ENCODE results near the gene C5orf52.
"Not testable (repeated sequence)": the region's sequence is repeated elsewhere in the genome, so short reads cannot be mapped to it uniquely, and the experiment has no call there.

C5orf52 gene

DNA sequence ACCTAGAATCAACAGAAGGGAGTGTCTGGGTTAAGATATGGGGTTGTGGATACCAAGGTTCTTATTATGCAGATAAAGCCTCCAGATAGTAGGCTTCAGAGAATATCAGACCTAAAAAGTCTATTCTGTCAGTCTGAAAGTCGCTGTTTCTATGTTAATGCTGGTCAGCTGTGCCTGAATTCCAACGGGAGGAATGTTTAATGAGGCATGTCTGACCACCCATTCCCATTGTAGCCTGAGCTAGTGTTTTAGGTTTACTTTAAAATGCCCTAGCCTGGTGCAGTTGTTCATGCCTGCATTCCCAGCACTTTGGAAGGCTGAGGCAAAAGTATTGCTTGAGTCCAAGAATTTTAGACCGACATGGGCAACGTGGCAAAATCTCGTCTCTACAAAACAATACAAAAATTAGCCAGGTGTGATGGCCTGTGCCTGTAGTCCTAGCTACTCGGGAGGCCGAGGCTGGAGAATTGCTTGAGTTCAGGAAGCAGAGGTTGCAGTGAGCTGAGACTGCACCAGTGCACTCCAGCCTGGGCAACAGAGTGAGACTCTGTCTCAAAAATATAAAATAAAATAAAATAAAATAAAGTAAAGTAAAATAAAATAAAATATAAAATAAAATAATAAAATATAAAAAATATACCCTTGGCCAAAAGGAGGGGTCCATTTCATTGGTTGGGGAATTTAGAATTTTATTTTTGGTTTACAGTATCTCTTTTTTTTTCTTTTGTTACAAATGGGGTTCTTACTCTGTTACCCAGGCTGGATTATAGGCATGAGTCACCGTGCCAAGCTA, 11.3 kb upstream of the C5orf52 start:
- no peak for DNase-seq
- Mint-ChIP-seq H3K27ac (no peak overlapping the region), H3K27me3 (no peaks in the 10 kb centered on the region), H3K4me1 (peaks cover 9% of the 10 kb centered on the region in 2 donors), H3K4me3 (no peak overlapping the region), H3K9me3 (peaks cover 8 to 11% of the 10 kb centered on the region in 2 donors), H3K36me3 (peaks cover 17 to 19% of the 10 kb centered on the region in 2 donors)
- no peak for ATAC-seq (replicated peaks)

- peaks cover 0 to 5% of the 10 kb centered on the region in 2 donors for H3K9me3 Mint-ChIP-seq
- no peak overlapping the region for H3K4me3 Mint-ChIP-seq
- H3K36me3 Mint-ChIP-seq: no peaks in the 10 kb centered on the region
- no peaks in the 10 kb centered on the region for H3K27me3 Mint-ChIP-seq
- ATAC-seq (replicated peaks) (no peak), DNase-seq (no peak)
- no peak overlapping the region for H3K27ac Mint-ChIP-seq
- peaks cover 27% of the 10 kb centered on the region in 2 donors for H3K4me1 Mint-ChIP-seq
These were observed 5.8 kb upstream of the C5orf52 start for GRCh38 chr5:157665467-157666070.

DNA sequence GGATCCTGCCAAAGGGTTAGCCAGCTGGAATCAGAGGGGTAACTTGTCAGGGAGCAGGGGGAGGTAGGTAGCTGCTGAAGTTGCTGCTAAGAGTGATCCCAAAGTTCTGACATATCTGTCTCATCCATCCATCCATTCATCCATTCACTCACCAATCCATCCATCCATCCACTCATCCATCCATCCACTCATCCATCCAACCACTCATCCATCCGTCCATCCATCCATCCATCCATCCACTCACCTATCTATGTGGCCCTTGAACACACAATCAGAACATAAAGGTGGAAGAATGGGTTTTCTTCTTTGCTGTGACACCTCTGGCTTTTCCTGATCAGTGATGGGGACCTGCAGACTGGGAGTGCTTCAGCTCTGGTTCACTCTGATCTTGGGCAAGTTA, 3.0 kb upstream of the C5orf52 start:
- H3K4me3 Mint-ChIP-seq: no peak overlapping the region
- H3K27ac Mint-ChIP-seq: peak overlapping the region; percentile 78
- peaks cover 34 to 35% of the 10 kb centered on the region in 2 donors for H3K4me1 Mint-ChIP-seq
- peaks cover 4 to 8% of the 10 kb centered on the region in 2 donors for H3K27me3 Mint-ChIP-seq
- ATAC-seq (replicated peaks): no peak
- H3K36me3 Mint-ChIP-seq: no peaks in the 10 kb centered on the region
- H3K9me3 Mint-ChIP-seq: peaks cover 0 to 5% of the 10 kb centered on the region in 2 donors
- no peak for DNase-seq

- Mint-ChIP-seq H3K9me3 (peaks cover 0 to 2% of the 10 kb centered on the region in 2 donors), H3K27ac (no peak overlapping the region), H3K36me3 (no peaks in the 10 kb centered on the region), H3K4me1 (peaks cover 32 to 34% of the 10 kb centered on the region in 2 donors), H3K4me3 (peak overlapping the region; percentile 95 to 98), H3K27me3 (peaks cover 4 to 8% of the 10 kb centered on the region in 2 donors)
- DNase-seq (no peak), ATAC-seq (replicated peaks) (no peak)
These were observed 1.6 kb upstream of the C5orf52 start for GRCh38 chr5:157669701-157670097.

GRCh38 chr5:157671592-157672330, 428 bp downstream of the C5orf52 start:
- ATAC-seq (replicated peaks) (peak in 1 of 2 donors; percentile 8), DNase-seq (no peak)
- H3K27me3 Mint-ChIP-seq: peaks cover 4 to 8% of the 10 kb centered on the region in 2 donors
- H3K4me1 Mint-ChIP-seq: peaks cover 32 to 34% of the 10 kb centered on the region in 2 donors
- H3K27ac Mint-ChIP-seq: peak overlapping the region; percentile 96
- no peaks in the 10 kb centered on the region for H3K9me3 Mint-ChIP-seq
- H3K4me3 Mint-ChIP-seq: peak overlapping the region; percentile 95 to 98
- H3K36me3 Mint-ChIP-seq: no peaks in the 10 kb centered on the region

DNA sequence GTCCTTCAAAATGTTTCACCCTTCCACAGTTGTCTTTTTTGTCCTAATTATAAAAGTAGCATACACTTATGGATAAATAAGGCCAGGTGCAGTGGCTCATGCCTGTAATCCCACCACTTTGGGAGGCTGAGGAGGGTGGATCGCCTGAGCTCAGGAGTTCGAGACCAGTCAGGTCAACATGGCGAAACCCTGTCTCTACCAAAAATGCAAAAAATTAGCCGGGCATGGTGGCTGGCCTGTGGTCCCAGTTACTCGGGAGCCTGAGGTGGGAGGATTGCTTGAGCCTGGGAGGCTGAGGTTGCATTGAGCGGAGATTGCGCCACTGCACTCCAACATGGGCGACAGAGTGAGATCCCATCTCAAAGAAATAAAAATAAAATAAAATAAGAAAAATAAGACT, 1.6 kb downstream of the C5orf52 start:
- Mint-ChIP-seq H3K27me3 (peaks cover 4 to 8% of the 10 kb centered on the region in 2 donors), H3K9me3 (no peaks in the 10 kb centered on the region), H3K36me3 (no peaks in the 10 kb centered on the region), H3K4me3 (no peak overlapping the region), H3K4me1 (peaks cover 32 to 34% of the 10 kb centered on the region in 2 donors), H3K27ac (no peak overlapping the region)
- ATAC-seq (replicated peaks) (no peak), DNase-seq (no peak)

- not testable (repeated sequence) for DNase-seq
These were observed 3.0 kb downstream of the C5orf52 start for GRCh38 chr5:157674351-157674750.

GRCh38 chr5:157677931-157678330, 6.6 kb downstream of the C5orf52 start:
- Mint-ChIP-seq H3K4me3 (no peak overlapping the region), H3K4me1 (no peaks in the 10 kb centered on the region), H3K9me3 (no peaks in the 10 kb centered on the region), H3K27ac (no peak overlapping the region), H3K27me3 (no peaks in the 10 kb centered on the region), H3K36me3 (no peaks in the 10 kb centered on the region)
- ATAC-seq (replicated peaks) (no peak), DNase-seq (no peak)

More at GRCh38 chr5:157674351-157674750, 3.0 kb downstream of the C5orf52 start:
- H3K9me3 Mint-ChIP-seq; H3K27me3 Mint-ChIP-seq; ATAC-seq (replicated peaks); H3K36me3 Mint-ChIP-seq; H3K4me3 Mint-ChIP-seq: not testable (repeated sequence)
- peaks cover 23 to 27% of the 10 kb centered on the region in 2 donors for H3K4me1 Mint-ChIP-seq
- peak overlapping the region; percentile 4 for H3K27ac Mint-ChIP-seq

- Mint-ChIP-seq H3K9me3 (no peaks in the 10 kb centered on the region), H3K4me3 (no peak overlapping the region), H3K4me1 (no peaks in the 10 kb centered on the region), H3K27me3 (no peaks in the 10 kb centered on the region), H3K36me3 (no peaks in the 10 kb centered on the region), H3K27ac (no peak overlapping the region)
- ATAC-seq (replicated peaks) (no peak), DNase-seq (no peak)
These were observed 8.5 kb downstream of the C5orf52 start for GRCh38 chr5:157679801-157680200.

- DNase-seq: no peak
- H3K36me3 Mint-ChIP-seq: no peaks in the 10 kb centered on the region
- H3K27ac Mint-ChIP-seq: no peak overlapping the region
- no peak for ATAC-seq (replicated peaks)
- no peaks in the 10 kb centered on the region for H3K4me1 Mint-ChIP-seq
- H3K4me3 Mint-ChIP-seq: no peak overlapping the region
- H3K27me3 Mint-ChIP-seq: no peaks in the 10 kb centered on the region
- no peaks in the 10 kb centered on the region for H3K9me3 Mint-ChIP-seq
These were observed 8.9 kb downstream of the C5orf52 start for GRCh38 chr5:157680239-157680638.

DNA sequence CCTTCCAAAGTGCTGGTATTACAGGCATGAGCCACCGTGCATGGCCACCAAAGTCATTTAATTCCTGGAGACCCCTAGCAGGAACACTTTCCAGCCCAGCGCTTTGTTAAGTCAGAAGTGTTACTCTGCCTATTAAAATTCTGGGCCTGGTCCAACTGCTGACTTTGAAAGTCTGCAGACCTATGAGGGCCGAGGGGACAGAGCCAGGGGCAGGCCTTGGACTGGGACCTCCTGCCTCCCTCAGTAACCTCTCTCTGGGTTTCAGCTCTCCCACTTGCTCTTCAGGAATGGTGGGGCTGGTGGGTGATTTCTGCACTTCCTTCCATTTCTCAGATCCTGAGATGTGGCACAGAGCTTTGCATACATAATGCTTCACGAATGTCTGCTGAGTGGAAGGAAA, 9.7 kb downstream of the C5orf52 start:
- Mint-ChIP-seq H3K27me3 (no peaks in the 10 kb centered on the region), H3K27ac (no peak overlapping the region), H3K36me3 (no peaks in the 10 kb centered on the region), H3K4me1 (no peaks in the 10 kb centered on the region), H3K9me3 (no peaks in the 10 kb centered on the region), H3K4me3 (no peak overlapping the region)
- DNase-seq (no peak), ATAC-seq (replicated peaks) (no peak)

GRCh38 chr5:157682257-157682656, 10.9 kb downstream of the C5orf52 start:
- ATAC-seq (replicated peaks) (no peak), DNase-seq (no peak)
- Mint-ChIP-seq H3K27ac (no peak overlapping the region), H3K27me3 (no peaks in the 10 kb centered on the region), H3K36me3 (no peaks in the 10 kb centered on the region), H3K4me1 (no peaks in the 10 kb centered on the region), H3K9me3 (no peaks in the 10 kb centered on the region), H3K4me3 (no peak overlapping the region)

DNA sequence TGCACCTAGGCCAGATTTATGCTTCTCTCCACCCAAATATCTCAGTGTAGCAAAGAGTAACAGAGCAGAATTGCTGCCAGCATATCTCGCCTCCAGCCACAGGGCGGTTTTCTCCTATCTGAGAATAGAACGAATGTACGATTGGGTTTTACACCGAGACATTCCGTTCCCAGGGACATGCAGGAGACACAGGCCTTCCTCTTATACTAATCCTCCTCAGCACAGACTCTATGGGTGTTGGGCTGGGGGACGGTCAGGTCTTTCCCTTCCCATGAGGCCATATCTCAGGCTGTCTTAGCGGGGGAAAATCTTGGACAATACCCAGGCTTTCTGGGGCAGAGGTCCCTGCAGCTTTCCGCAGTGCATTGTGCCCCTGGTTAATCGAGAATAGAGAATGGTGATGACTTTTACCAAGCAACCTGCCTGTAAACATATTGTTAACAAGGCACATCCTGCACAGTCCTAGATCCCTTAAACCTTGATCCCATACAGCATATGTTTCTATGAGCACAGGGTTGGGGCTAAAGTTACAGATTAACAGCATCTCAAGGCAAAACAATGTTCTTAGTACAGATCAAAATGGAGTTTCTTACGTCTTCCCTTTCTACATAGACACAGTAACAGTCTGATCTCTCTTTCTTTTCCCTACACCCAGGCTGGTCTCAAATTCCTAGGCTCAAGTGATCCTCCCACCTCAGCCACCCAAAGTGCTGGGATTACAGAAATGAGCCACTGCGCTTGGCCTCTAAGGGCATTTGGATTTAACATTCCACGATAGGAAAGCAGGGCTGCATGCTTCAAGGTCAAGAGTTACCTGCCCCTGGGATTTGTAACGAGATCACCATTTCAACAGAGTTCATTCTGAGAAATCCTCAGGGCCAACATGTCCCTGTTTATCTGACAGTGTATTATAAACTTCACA, 15.2 kb downstream of the C5orf52 start:
- not testable (repeated sequence) for H3K4me1 Mint-ChIP-seq; ATAC-seq (replicated peaks); H3K27ac Mint-ChIP-seq; H3K9me3 Mint-ChIP-seq; H3K36me3 Mint-ChIP-seq; H3K4me3 Mint-ChIP-seq; DNase-seq; H3K27me3 Mint-ChIP-seq

- DNase-seq (no peak), ATAC-seq (replicated peaks) (no peak)
- Mint-ChIP-seq H3K27me3 (no peaks in the 10 kb centered on the region), H3K9me3 (peaks cover 0 to 5% of the 10 kb centered on the region in 2 donors), H3K4me3 (no peak overlapping the region), H3K4me1 (peaks cover 2 to 4% of the 10 kb centered on the region in 2 donors), H3K36me3 (peaks cover 7 to 8% of the 10 kb centered on the region in 2 donors), H3K27ac (no peak overlapping the region)
These were observed 15.8 kb downstream of the C5orf52 start for GRCh38 chr5:157687198-157687554.
